H9 (cell line): ENCODE results near the gene INPP5A. TPM values are rescaled to one million over a fixed set of nuclear protein-coding genes. Genes with fewer than 3 reads are reported as not detected.

ENCODE experiments used
- DNase-seq: peaks from one replicate; pipeline ENCODE4 v3.0.0-alpha.2; 2017
- H2AFZ ChIP-seq: one replicate; pipeline ENCODE4 v1.6.1; 2013; ENCODE audit warnings: mild to moderate bottlenecking, low read length, control low read depth, moderate library complexity
- H2AK5ac ChIP-seq: 2 replicates; pipeline ENCODE4 v1.6.1; 2013; ENCODE audit warnings: low read length, control low read depth, mixed read lengths; ENCODE audit not compliant: insufficient read length
- H2BK120ac ChIP-seq: one replicate; pipeline ENCODE4 v1.6.1; 2013; ENCODE audit warnings: low read depth, mild to moderate bottlenecking, low read length, control low read depth, inconsistent platforms; ENCODE audit not compliant: poor library complexity, severe bottlenecking
- H2BK12ac ChIP-seq: 2 replicates; pipeline ENCODE4 v1.6.1; 2013; ENCODE audit warnings: low read length, control low read depth, mixed read lengths, low read depth; ENCODE audit not compliant: insufficient read length
- H2BK15ac ChIP-seq: 2 replicates; pipeline ENCODE4 v1.6.1; 2013; ENCODE audit warnings: low read depth, low read length, control low read depth
- H2BK20ac ChIP-seq: one replicate; pipeline ENCODE4 v1.6.1; 2013; ENCODE audit warnings: low read depth, mild to moderate bottlenecking, low read length, control low read depth, inconsistent platforms; ENCODE audit not compliant: poor library complexity, severe bottlenecking
- H2BK5ac ChIP-seq: 2 replicates; pipeline ENCODE4 v1.6.1; 2013; ENCODE audit warnings: low read length, control low read depth, mixed read lengths; ENCODE audit not compliant: insufficient read length
- H3K14ac ChIP-seq: 2 replicates; pipeline ENCODE4 v1.6.1; 2013; ENCODE audit warnings: low read length, control low read depth; ENCODE audit not compliant: insufficient read depth
- H3K18ac ChIP-seq: 2 replicates; pipeline ENCODE4 v1.6.1; 2013; ENCODE audit warnings: low read depth, mild to moderate bottlenecking, mixed read lengths, low read length, control low read depth; ENCODE audit not compliant: insufficient read length
- H3K23ac ChIP-seq: 2 replicates; pipeline ENCODE4 v1.6.1; 2013; ENCODE audit warnings: low read length, control low read depth, mixed read lengths, low read depth; ENCODE audit not compliant: insufficient read length
- H3K23me2 ChIP-seq: 2 replicates; pipeline ENCODE4 v1.6.1; 2013; ENCODE audit warnings: low read depth, mild to moderate bottlenecking, mixed read lengths, low read length, control low read depth; ENCODE audit not compliant: insufficient read length, poor library complexity, severe bottlenecking
- H3K27ac ChIP-seq: 2 replicates; pipeline ENCODE4 v1.5.1; 2013; ENCODE audit warnings: low read length, control low read depth, mixed read lengths, low read depth; ENCODE audit not compliant: insufficient read length
- H3K27me3 ChIP-seq: 2 replicates; pipeline ENCODE4 v1.6.1; 2013; ENCODE audit warnings: low read length, control low read depth, inconsistent platforms; ENCODE audit not compliant: insufficient read depth
- H3K4ac ChIP-seq: 2 replicates; pipeline ENCODE4 v1.6.1; 2013; ENCODE audit warnings: low read depth, mild to moderate bottlenecking, control low read depth, inconsistent platforms, low read length, moderate library complexity
- H3K4me1 ChIP-seq: 2 replicates; pipeline ENCODE4 v1.6.1; 2013; ENCODE audit warnings: low read length, control low read depth, inconsistent platforms; ENCODE audit not compliant: insufficient read depth
- H3K4me2 ChIP-seq: 2 replicates; pipeline ENCODE4 v1.6.1; 2013; ENCODE audit warnings: low read length, control low read depth, mixed read lengths; ENCODE audit not compliant: insufficient read length, insufficient read depth
- H3K56ac ChIP-seq: 2 replicates; pipeline ENCODE4 v1.6.1; 2013; ENCODE audit warnings: low read depth, mild to moderate bottlenecking, mixed read lengths, low read length, control low read depth; ENCODE audit not compliant: insufficient read length
- H3K79me1 ChIP-seq: 2 replicates; pipeline ENCODE4 v1.6.1; 2013; ENCODE audit warnings: low read depth, mild to moderate bottlenecking, moderate library complexity, low read length, control low read depth, inconsistent platforms; ENCODE audit not compliant: insufficient read depth, poor library complexity, severe bottlenecking
- H3K79me2 ChIP-seq: 2 replicates; pipeline ENCODE4 v1.6.1; 2013; ENCODE audit warnings: low read length, control low read depth, inconsistent platforms; ENCODE audit not compliant: insufficient read depth
- H3K9ac ChIP-seq: 2 replicates; pipeline ENCODE4 v1.6.1; 2013; ENCODE audit warnings: low read length, control low read depth, mixed read lengths; ENCODE audit not compliant: insufficient read length; ENCODE audit errors: extremely low read depth
- H3K9me3 ChIP-seq: one replicate; pipeline ENCODE4 v1.6.1; 2013; ENCODE audit warnings: low read depth, low read length, inconsistent platforms; ENCODE audit not compliant: control insufficient read depth
- H3T11ph ChIP-seq: one replicate; pipeline ENCODE4 v1.6.1; 2013; ENCODE audit warnings: mild to moderate bottlenecking, low read length, control low read depth, inconsistent platforms
- H4K20me1 ChIP-seq: one replicate; pipeline ENCODE4 v1.6.1; 2013; ENCODE audit not compliant: control insufficient read depth, insufficient read length, insufficient read depth
- H4K5ac ChIP-seq: 2 replicates; pipeline ENCODE4 v1.6.1; 2013; ENCODE audit warnings: low read depth, mild to moderate bottlenecking, mixed read lengths, low read length, control low read depth; ENCODE audit not compliant: insufficient read length
- H4K8ac ChIP-seq: replicated peaks from 2 replicates; pipeline ENCODE4 v1.6.1; 2013; ENCODE audit warnings: low read length, control low read depth, mixed read lengths, low read depth; ENCODE audit not compliant: insufficient read length
- H4K91ac ChIP-seq: 2 replicates; pipeline ENCODE4 v1.6.1; 2013; ENCODE audit warnings: low read depth, mild to moderate bottlenecking, moderate library complexity, mixed read lengths, low read length, control low read depth; ENCODE audit not compliant: insufficient read length
- H3K27ac Mint-ChIP-seq, 3 experiments: 2 replicates in 2 of 3; 3 replicates in 1 of 3; pipeline ENCODE4 v1.8.0; 2020 to 2021; ENCODE audit warnings: mixed read lengths in 3 of 3, mild to moderate bottlenecking in 1 of 3, moderate library complexity in 1 of 3
- H3K27me3 Mint-ChIP-seq: 2 replicates; pipeline ENCODE4 v1.8.0; 2021; ENCODE audit warnings: low read depth, mild to moderate bottlenecking, moderate library complexity, mixed read lengths
- H3K36me3 Mint-ChIP-seq, 3 experiments: 2 replicates in 2 of 3; 3 replicates in 1 of 3; pipeline ENCODE4 v1.8.0; 2020 to 2021; ENCODE audit warnings: low read depth in 3 of 3, mixed read lengths in 3 of 3; ENCODE audit not compliant: insufficient read depth in 1 of 3
- H3K4me1 Mint-ChIP-seq, 2 experiments: 2 replicates each; pipeline ENCODE4 v1.8.0; 2020; ENCODE audit warnings: mixed read lengths in 2 of 2
- H3K4me3 Mint-ChIP-seq, 2 experiments: 2 replicates in 1 of 2; 3 replicates in 1 of 2; pipeline ENCODE4 v1.8.0; 2020 to 2021; ENCODE audit warnings: mild to moderate bottlenecking in 2 of 2, mixed read lengths in 2 of 2, moderate library complexity in 1 of 2
- H3K9me3 Mint-ChIP-seq, 2 experiments: 2 replicates in 1 of 2; 3 replicates in 1 of 2; pipeline ENCODE4 v1.8.0; 2020; ENCODE audit warnings: mild to moderate bottlenecking in 2 of 2, mixed read lengths in 2 of 2, moderate library complexity in 1 of 2
- WGBS: extraction: QIAGEN DNeasy Blood & Tissue Kit; methylation state at CpG from one replicate; pipeline ENCODE4 v1.1.7; 2013; ENCODE audit warnings: missing lambda C conversion rate, low lambda C conversion rate, mixed read lengths; ENCODE audit not compliant: insufficient read length; ENCODE audit errors: extremely low coverage; 5-methylcytosine and 5-hydroxymethylcytosine counted together
- total RNA-seq: library from RNA; stranded (reverse); gene quantifications from 2 replicates; pipeline ENCODE4 v1.2.1, GENCODE V29; 2021
- TF ChIP-seq, protein P1 (sequence below): fragments of 200-600 bp; sonication (generic); conservative IDR thresholded peaks from 3 replicates; pipeline ENCODE4 v1.8.0; 2021; ENCODE audit warnings: antibody characterized with exemption, mild to moderate bottlenecking

INPP5A gene
- total RNA-seq, 1 experiment from 2014 or later, result 17.7 TPM

DNA sequence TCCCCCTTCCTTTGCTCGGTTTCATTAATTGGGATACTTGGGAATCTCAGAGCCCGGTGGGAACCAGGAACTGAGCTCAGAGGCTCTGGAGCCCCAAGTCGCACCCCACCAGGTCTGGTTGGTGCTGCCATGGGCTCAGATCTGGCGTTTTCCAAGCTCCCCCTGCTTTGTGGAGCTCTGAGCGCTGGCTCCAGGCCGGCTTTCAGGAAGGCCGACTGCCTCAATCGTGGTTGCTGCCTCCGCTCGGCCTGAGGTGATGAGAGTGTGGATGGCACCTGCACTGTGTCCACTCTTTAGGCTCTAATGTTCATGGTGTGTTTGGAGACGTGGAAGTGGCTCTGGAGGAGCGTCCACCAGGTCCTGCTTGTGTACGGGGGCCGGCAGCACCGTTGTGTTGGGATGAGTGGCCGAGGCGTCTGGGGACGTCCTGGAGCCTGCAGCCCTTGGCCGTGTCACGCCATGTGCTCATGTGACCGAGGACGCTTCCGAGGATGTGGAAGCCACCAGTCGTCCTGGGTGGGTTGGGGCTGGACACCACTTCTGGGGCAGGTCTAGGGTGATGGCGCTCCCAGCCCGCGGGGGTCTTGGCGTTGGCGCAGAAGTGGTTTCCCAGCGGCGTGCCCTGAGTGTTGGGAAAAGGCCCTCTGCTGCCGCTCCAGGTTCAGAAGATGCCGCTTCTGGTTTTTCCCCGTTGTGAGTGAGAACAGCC lies 8.2 kb downstream of the INPP5A start:
- Histone ChIP-seq H4K8ac (no peak overlapping the region), H3K56ac (no peak overlapping the region), H3K9ac (no peak overlapping the region), H3K23ac (no peak overlapping the region), H3K79me1 (peaks cover 5% of the 10 kb centered on the region), H4K5ac (no peak overlapping the region), H3K14ac (no peak overlapping the region), H2BK20ac (no peak overlapping the region), H3K79me2 (peaks cover 2% of the 10 kb centered on the region; the same call in 1 of the 2 replicates), H2BK5ac (no peak overlapping the region), H4K91ac (no peak overlapping the region), H3K23me2 (no peaks in the 10 kb centered on the region), H3K4me1 (no peaks in the 10 kb centered on the region; the same call in 1 of the 2 replicates), H3K4ac (no peak overlapping the region), H2BK120ac (no peak overlapping the region), H3K18ac (no peak overlapping the region), H2BK15ac (no peak overlapping the region), H3K9me3 (no peaks in the 10 kb centered on the region), H2AFZ (no peak overlapping the region), H3K27ac (no peak overlapping the region), H3K4me2 (no peak overlapping the region), H4K20me1 (no peaks in the 10 kb centered on the region), H2BK12ac (no peak overlapping the region), H3K27me3 (no peaks in the 10 kb centered on the region), H2AK5ac (no peak overlapping the region), H3T11ph (no peak overlapping the region)
- no peak for DNase-seq
- Mint-ChIP-seq H3K4me1 (peaks cover 18 to 32% of the 10 kb centered on the region in 2 experiments), H3K27ac (no peak overlapping the region; a peak in 1 of 7 replicates), H3K9me3 (no peaks in the 10 kb centered on the region), H3K4me3 (no peak overlapping the region), H3K27me3 (peaks cover 3% of the 10 kb centered on the region), H3K36me3 (peaks cover 0 to 2% (median 0%) of the 10 kb centered on the region in 3 experiments; a peak in 2 of 7 replicates)
- TF ChIP-seq, protein P1, sequence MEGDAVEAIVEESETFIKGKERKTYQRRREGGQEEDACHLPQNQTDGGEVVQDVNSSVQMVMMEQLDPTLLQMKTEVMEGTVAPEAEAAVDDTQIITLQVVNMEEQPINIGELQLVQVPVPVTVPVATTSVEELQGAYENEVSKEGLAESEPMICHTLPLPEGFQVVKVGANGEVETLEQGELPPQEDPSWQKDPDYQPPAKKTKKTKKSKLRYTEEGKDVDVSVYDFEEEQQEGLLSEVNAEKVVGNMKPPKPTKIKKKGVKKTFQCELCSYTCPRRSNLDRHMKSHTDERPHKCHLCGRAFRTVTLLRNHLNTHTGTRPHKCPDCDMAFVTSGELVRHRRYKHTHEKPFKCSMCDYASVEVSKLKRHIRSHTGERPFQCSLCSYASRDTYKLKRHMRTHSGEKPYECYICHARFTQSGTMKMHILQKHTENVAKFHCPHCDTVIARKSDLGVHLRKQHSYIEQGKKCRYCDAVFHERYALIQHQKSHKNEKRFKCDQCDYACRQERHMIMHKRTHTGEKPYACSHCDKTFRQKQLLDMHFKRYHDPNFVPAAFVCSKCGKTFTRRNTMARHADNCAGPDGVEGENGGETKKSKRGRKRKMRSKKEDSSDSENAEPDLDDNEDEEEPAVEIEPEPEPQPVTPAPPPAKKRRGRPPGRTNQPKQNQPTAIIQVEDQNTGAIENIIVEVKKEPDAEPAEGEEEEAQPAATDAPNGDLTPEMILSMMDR, result no peak
- WGBS, result no CpG with 5 or more reads among the region's 34 CpGs
